ENCODE results near the gene ATP8B1. TPM values are rescaled to one million over a fixed set of nuclear protein-coding genes. Genes with fewer than 3 reads are reported as not detected.

Gene ATP8B1
- total RNA-seq, 1 donor from 2014 or later: 0.07 TPM

DNA sequence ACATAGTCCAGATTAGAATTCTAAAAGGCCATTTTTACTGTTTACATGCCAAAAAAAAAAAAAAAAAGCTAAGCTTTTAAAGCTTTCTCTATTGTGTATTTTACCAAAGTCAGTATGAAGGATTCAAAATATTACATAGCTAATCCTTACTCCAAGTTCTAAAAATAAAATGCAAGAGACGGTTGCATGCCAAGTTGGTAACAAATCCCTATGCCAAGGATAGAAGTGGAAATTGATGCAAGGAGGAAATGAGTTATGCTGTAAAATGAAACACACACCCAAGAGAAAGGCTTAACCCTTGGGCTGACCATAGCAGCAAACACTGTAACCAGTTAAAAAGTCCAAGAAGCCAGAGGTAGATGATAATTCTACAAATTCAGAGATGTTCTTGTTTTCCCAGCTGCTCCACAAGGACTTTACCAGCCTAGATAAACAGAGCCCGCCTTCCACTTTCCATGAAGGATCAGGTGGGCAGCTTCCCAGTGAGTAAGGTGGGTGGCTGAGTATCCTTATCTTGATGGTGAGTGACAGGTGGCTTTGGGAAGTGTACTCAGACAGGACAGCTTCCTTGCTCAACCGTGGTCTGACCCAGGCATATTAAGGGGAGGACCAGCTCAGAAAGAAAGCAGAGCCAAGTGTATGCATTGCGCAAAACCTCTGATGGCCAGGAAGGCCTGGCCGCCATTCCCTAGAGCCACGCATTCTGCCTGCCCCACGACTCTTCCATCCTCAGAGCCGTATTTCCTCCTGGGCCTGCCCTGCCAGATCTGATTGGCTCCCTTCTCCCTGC lies 34.4 kb downstream of the ATP8B1 start:
- TF ChIP-seq, protein P1, sequence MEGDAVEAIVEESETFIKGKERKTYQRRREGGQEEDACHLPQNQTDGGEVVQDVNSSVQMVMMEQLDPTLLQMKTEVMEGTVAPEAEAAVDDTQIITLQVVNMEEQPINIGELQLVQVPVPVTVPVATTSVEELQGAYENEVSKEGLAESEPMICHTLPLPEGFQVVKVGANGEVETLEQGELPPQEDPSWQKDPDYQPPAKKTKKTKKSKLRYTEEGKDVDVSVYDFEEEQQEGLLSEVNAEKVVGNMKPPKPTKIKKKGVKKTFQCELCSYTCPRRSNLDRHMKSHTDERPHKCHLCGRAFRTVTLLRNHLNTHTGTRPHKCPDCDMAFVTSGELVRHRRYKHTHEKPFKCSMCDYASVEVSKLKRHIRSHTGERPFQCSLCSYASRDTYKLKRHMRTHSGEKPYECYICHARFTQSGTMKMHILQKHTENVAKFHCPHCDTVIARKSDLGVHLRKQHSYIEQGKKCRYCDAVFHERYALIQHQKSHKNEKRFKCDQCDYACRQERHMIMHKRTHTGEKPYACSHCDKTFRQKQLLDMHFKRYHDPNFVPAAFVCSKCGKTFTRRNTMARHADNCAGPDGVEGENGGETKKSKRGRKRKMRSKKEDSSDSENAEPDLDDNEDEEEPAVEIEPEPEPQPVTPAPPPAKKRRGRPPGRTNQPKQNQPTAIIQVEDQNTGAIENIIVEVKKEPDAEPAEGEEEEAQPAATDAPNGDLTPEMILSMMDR (IDR thresholded peaks at IDR 0.05; ENCODE audit: partially characterized antibody, unreplicated experiment): no peak
- no peak for DNase-seq
- Mint-ChIP-seq H3K4me3 (ENCODE audit: unreplicated experiment) (no peak overlapping the region), H3K27me3 (ENCODE audit: unreplicated experiment) (peaks cover 2% of the 10 kb centered on the region), H3K36me3 (ENCODE audit: unreplicated experiment) (no peaks in the 10 kb centered on the region), H3K27ac (ENCODE audit: unreplicated experiment) (no peak overlapping the region), H3K4me1 (ENCODE audit: low read depth, unreplicated experiment) (peaks cover 5% of the 10 kb centered on the region), H3K9me3 (ENCODE audit: unreplicated experiment) (no peaks in the 10 kb centered on the region)

DNA sequence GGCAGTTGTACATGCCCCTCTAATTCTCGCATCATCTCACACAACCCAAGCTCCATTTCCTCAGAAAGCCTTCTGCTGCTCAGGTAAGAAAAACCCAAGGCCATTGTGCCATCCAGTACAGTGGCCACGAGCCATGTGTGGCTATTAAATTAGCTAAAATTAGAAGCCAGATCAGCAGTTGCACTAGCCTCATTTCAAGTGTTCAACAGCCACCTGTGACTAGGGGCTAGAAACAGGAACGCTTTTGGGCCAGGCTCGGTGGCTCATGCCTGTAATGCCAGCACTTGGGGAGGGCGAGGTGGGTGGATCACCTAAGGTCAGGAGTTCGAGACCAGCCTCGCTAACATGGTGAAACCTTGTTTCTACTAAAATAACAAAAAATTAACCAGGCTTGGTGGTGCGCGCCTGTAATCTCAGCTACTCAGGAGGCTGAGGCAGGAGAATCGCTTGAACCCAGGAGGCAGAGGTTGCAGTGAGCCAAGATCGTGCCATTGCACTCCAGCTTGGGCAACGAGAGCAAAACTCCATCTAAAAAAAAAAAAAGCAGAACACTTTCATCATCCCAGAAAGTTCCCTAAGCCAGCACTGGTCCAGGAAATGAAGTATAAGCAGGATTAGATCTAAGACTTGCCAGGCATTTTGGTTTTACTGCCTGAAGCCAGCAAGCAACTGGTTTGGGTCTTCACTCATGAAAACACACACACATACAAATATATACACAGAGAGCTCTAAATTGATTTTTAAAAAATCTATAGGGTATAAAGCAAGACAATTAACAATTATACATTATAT lies 35.7 kb downstream of the ATP8B1 start:
- no peak overlapping the region for H3K4me3 Mint-ChIP-seq (ENCODE audit: unreplicated experiment)
- H3K9me3 Mint-ChIP-seq (ENCODE audit: unreplicated experiment): no peaks in the 10 kb centered on the region
- no peak overlapping the region for H3K27ac Mint-ChIP-seq (ENCODE audit: unreplicated experiment)
- H3K4me1 Mint-ChIP-seq (ENCODE audit: low read depth, unreplicated experiment): peaks cover 5% of the 10 kb centered on the region
- peaks cover 2% of the 10 kb centered on the region for H3K27me3 Mint-ChIP-seq (ENCODE audit: unreplicated experiment)
- TF ChIP-seq, protein P1 (IDR thresholded peaks at IDR 0.05; ENCODE audit: partially characterized antibody, unreplicated experiment): no peak
- no peaks in the 10 kb centered on the region for H3K36me3 Mint-ChIP-seq (ENCODE audit: unreplicated experiment)
- DNase-seq: no peak

DNA sequence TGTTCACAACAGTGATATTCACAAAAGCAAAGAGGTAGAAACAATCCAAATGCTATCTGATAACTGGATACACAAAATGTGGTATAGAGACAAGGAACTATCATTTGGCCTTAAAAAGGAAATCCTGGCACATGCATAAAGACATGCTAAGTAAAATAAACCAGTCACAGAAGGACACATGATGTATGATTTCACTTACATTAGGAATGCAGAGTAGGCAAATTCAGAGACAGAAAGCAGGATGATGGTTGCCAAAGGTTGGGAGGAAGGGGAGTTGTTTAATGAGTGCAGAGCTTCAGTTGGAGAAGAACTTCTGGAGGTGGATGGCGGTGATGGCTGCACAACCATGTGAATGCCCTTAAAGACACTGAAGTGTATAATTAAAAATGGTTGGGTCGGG lies 38.1 kb downstream of the ATP8B1 start:
- TF ChIP-seq, protein P1 (IDR thresholded peaks at IDR 0.05; ENCODE audit: partially characterized antibody, unreplicated experiment): no peak
- Mint-ChIP-seq H3K4me3 (ENCODE audit: unreplicated experiment) (no peak overlapping the region), H3K4me1 (ENCODE audit: low read depth, unreplicated experiment) (no peaks in the 10 kb centered on the region), H3K27me3 (ENCODE audit: unreplicated experiment) (peaks cover 2% of the 10 kb centered on the region), H3K27ac (ENCODE audit: unreplicated experiment) (no peak overlapping the region), H3K36me3 (ENCODE audit: unreplicated experiment) (no peaks in the 10 kb centered on the region), H3K9me3 (ENCODE audit: unreplicated experiment) (no peaks in the 10 kb centered on the region)
- no peak for DNase-seq

DNA sequence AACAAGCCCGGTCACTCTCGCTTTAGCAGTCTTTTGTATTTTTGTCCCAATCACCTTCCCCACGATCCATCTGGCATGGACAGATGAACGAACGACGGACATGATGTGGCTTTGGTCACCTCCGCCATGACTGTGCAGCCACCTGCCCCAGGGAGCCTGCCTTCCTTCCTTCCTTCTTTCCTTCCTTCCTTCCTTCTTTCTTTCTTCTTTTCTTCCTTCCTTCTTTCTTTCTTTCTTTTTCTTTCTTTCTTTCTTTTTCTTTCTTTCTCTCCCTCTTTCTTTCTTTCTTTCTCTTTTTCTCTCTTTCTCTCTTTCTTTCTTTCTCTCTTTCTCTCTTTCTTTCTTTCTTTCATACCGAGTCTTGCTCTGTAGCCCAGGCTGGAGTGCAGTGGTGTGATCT lies 39.0 kb downstream of the ATP8B1 start:
- Mint-ChIP-seq H3K27me3 (ENCODE audit: unreplicated experiment) (no peaks in the 10 kb centered on the region), H3K4me1 (ENCODE audit: low read depth, unreplicated experiment) (no peaks in the 10 kb centered on the region), H3K4me3 (ENCODE audit: unreplicated experiment) (no peak overlapping the region), H3K36me3 (ENCODE audit: unreplicated experiment) (no peaks in the 10 kb centered on the region), H3K27ac (ENCODE audit: unreplicated experiment) (no peak overlapping the region), H3K9me3 (ENCODE audit: unreplicated experiment) (no peaks in the 10 kb centered on the region)
- DNase-seq: no peak
- TF ChIP-seq, protein P1 (IDR thresholded peaks at IDR 0.05; ENCODE audit: partially characterized antibody, unreplicated experiment): no peak

DNA sequence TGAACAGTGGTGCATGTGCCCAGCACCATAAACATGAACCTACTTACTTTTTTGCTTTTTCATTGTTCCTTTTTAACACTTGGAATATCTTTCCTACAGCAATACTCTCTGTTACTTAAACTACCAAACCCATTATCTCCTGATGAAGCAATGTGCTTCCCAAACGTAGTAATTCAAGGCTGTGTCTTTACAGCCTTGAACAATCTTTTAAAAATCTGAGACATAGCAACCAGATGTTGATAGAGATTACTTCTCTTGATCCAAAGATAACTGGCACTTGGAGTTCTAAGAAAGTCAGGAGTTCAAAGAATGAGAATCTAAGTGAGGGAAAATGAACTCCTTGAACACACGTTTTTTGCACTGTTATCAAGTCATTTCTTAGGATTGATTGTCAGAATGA lies 40.4 kb downstream of the ATP8B1 start:
- TF ChIP-seq, protein P1 (IDR thresholded peaks at IDR 0.05; ENCODE audit: partially characterized antibody, unreplicated experiment): no peak
- DNase-seq: no peak
- Mint-ChIP-seq H3K27me3 (ENCODE audit: unreplicated experiment) (no peaks in the 10 kb centered on the region), H3K4me1 (ENCODE audit: low read depth, unreplicated experiment) (no peaks in the 10 kb centered on the region), H3K36me3 (ENCODE audit: unreplicated experiment) (peaks cover under 1% of the 10 kb centered on the region), H3K9me3 (ENCODE audit: unreplicated experiment) (no peaks in the 10 kb centered on the region), H3K27ac (ENCODE audit: unreplicated experiment) (no peak overlapping the region), H3K4me3 (ENCODE audit: unreplicated experiment) (no peak overlapping the region)

Data from glutamatergic neuron (in vitro differentiated cells).